GM23338 (cell line): ENCODE measurements around the gene RNU7-1.

ENCODE experiments used
- CREB1 ChIP-seq: fragments of 250-450 bp; sonication (Bioruptor Pico); IDR thresholded peaks from 2 replicates; pipeline ENCODE4 v1.5.0; 2020; ENCODE audit warnings: low read depth, mild to moderate bottlenecking, moderate library complexity
- CTCF ChIP-seq, 2 experiments: fragments of 200-600 bp in 1 of 2; sonication (generic) in 1 of 2; conservative IDR thresholded peaks; 2 replicates each; pipeline versions ENCODE4 v1.5.1 to v1.6.1; 2016 to 2017; ENCODE audit warnings: antibody characterized with exemption in 2 of 2, low read depth in 2 of 2, mild to moderate bottlenecking in 2 of 2, moderate library complexity in 1 of 2
- ETS1 ChIP-seq: IDR thresholded peaks from 2 replicates; pipeline ENCODE4 v1.6.1; 2016; ENCODE audit warnings: antibody characterized with exemption
- EZH2 ChIP-seq: fragments of 200-600 bp; sonication (generic); IDR thresholded peaks from one replicate; pipeline ENCODE4 v1.8.0; 2017; ENCODE audit warnings: antibody characterized with exemption, mild to moderate bottlenecking, low read depth; ENCODE audit not compliant: unreplicated experiment
- EZH2phosphoT487 ChIP-seq: fragments of 200-600 bp; sonication (generic); IDR thresholded peaks from one replicate; pipeline ENCODE4 v1.8.1; 2018; ENCODE audit warnings: antibody characterized with exemption; ENCODE audit not compliant: unreplicated experiment
- JUNB ChIP-seq: IDR thresholded peaks from one replicate; pipeline ENCODE4 v1.6.1; 2016; ENCODE audit warnings: antibody characterized with exemption; ENCODE audit not compliant: unreplicated experiment
- NANOG ChIP-seq: IDR thresholded peaks from 2 replicates; pipeline ENCODE4 v1.6.1; 2016; ENCODE audit warnings: antibody characterized with exemption, borderline replicate concordance
- POLR2AphosphoS5 ChIP-seq: IDR thresholded peaks from 2 replicates; pipeline ENCODE4 v1.6.1; 2016; ENCODE audit warnings: antibody characterized with exemption, low read depth
- REST ChIP-seq: IDR thresholded peaks from one replicate; pipeline ENCODE4 v1.6.1; 2018; ENCODE audit warnings: antibody characterized with exemption; ENCODE audit not compliant: unreplicated experiment
- ZNF114 ChIP-seq: fragments of 250-450 bp; sonication (Bioruptor Pico); IDR thresholded peaks from 2 replicates; pipeline ENCODE4 v1.5.0; 2020; ENCODE audit warnings: mild to moderate bottlenecking, moderate library complexity
- ZNF331 ChIP-seq: fragments of 250-450 bp; sonication (Bioruptor Pico); IDR thresholded peaks from 2 replicates; pipeline ENCODE4 v1.5.0; 2020; ENCODE audit warnings: low read depth, mild to moderate bottlenecking, moderate library complexity
- ZNF462 ChIP-seq: fragments of 250-450 bp; sonication (Bioruptor Pico); IDR thresholded peaks from 2 replicates; pipeline ENCODE4 v1.5.0; 2020; ENCODE audit warnings: mild to moderate bottlenecking, moderate library complexity

- TF ChIP-seq CTCF (conservative IDR thresholded peaks at IDR 0.05; ENCODE audit: low read depth in 2 of 2): no peak
- no peak for TF ChIP-seq ZNF331 (CRISPR knock-in tag)
- no peak for TF ChIP-seq REST
- peak; percentile 48 for TF ChIP-seq POLR2AphosphoS5
- TF ChIP-seq EZH2: no peak
- no peak for TF ChIP-seq CREB1 (CRISPR knock-in tag)
- no peak for TF ChIP-seq ZNF462
- TF ChIP-seq EZH2phosphoT487: no peak
- no peak for TF ChIP-seq NANOG
- TF ChIP-seq ZNF114 (CRISPR knock-in tag): no peak
- no peak for TF ChIP-seq JUNB
- no peak for TF ChIP-seq ETS1
These were observed 29.2 kb upstream of the RNU7-1 start, which contains the start of gene ENO2 for GRCh38 chr12:6914246-6914946.
